Raji (cell line): Measurements from ENCODE around the gene NKX1-1.

ENCODE experiments used
- POLR2A ChIP-seq: IDR thresholded peaks from 2 replicates; pipeline ENCODE4 v1.6.1; 2011; ENCODE audit warnings: low read depth, low read length, control low read depth; ENCODE audit not compliant: insufficient read depth

NKX1-1 gene

GRCh38 chr4:1353186-1354055, 52.8 kb downstream of the NKX1-1 start:
- TF ChIP-seq POLR2A, result no peak
